GM21825 (cell line): ENCODE data around the gene CNTNAP2.
"Not testable (repeated sequence)": the region's sequence is repeated elsewhere in the genome, so short reads cannot be mapped to it uniquely, and the experiment has no call there.

Experiments
- ATAC-seq: cut with Tn5 transposase; IDR thresholded peaks from one replicate; pipeline ENCODE4 v1.9.1; 2021; ENCODE audit warnings: mild to moderate bottlenecking, moderate library complexity; ENCODE audit not compliant: unreplicated experiment

The CNTNAP2 gene

GRCh38 chr7:148031811-148032210, 1915.2 kb downstream of the CNTNAP2 start:
- no peak for ATAC-seq

GRCh38 chr7:148035950-148036349, 1919.3 kb downstream of the CNTNAP2 start:
- ATAC-seq, result no peak

DNA sequence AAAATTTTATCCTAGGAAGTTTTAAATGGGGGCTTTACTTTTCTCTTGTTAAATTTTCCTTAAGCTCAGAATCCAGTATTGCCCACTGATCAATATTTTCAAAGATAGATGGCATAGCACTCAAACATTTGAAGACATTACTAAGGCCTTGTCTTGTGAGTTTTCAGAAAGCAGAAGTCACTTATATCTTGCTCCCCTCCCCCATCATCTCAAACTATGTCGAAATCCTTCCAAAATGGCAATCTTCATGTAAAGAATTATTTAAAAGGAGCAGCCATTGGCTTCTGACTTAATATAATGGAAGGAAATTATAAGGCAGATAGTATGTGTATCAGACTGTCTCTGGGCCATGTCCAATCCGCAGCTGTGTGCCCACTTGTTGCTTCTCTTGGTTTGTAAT, 1920.4 kb downstream of the CNTNAP2 start:
- ATAC-seq, result no peak

- ATAC-seq, result no peak
Measured at GRCh38 chr7:148041156-148041555, 1924.6 kb downstream of the CNTNAP2 start.

DNA sequence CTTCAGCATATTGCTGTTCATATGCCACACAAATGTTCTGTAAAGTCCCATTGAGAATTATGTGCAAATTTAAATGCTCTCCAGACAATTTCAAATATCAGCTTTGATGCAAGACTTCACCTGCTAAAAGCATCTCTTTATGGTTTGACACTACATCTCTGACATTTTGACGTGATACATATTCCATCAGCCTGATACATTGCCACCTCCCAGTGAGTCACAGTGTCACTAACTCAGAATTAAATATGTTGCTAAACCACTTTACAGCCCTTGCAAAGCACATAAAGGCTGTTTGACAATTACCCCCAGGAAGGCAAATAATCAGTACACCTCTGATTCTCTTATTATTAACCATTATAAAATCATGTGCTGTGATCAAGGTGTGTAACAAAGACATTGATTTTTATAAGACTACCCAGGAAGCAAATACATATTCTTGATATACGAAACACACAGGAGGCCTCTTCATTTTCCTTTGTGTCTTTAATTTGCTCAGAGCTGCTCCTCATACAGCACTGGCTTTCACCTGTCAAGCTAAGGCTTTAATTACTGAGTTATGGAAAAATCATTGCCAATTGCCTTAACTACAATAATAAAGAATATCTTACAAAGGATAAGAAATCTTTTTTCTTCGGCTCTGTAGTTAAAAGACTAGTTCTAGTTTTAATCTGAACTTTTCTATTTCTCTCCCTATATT, 1926.5 kb downstream of the CNTNAP2 start:
- ATAC-seq, result no peak

DNA sequence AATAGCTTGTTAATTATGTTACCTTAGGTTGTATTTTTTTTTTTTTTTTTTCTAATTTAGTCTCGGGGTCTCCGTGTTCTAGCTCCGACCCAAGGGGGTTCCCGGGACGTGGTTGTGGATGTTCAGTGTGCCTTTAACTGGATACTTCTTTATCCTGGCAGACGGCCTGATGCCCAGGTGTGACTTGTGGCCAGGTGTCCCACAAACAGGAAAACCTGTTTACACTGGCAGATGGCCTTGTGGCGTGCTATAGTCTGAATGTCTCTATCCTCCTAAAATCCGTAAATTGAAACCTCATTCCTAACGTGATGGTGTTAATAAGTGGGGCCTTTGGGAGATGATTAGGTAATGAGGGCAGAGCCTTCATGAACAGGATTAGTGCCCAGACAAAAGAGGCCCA, 1927.6 kb downstream of the CNTNAP2 start:
- no peak for ATAC-seq

DNA sequence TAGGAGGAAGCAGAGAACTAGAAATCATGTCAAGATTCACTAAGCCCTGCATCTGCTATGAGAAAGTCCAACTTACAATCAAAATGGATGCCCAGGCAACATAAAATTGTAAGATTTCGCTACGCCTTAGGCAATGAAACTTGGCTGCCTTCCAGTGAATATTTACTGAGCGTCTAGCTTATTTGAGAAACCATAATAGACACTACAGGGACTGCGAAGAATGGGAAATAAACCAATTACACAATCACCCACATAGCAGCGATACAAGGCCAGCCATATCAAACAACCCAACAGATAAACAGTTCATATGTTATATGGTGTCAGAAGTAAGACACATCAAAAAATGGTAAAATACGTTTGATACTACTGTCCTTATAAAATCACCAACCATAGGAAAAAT, 1928.9 kb downstream of the CNTNAP2 start:
- no peak for ATAC-seq

DNA sequence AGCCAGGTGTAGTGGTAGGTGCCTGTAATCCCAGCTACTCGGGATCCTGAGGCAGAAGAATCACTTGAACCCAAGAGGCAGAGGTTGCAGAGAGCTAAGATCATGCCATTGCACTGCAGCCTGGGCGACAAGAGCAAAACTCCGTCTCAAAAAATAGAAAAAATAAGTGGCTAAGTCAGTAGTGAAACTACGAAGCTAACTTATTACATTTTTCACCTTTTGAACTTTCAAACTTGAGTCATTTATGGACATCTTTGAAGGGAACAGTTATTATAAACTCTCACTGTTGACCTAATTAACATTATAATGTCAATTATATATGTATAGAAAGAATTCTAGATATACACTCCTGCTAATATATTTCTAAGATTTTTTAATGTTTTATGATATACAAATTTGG, 1932.5 kb downstream of the CNTNAP2 start:
- ATAC-seq, result no peak

GRCh38 chr7:148050492-148051158, 1934.0 kb downstream of the CNTNAP2 start:
- no peak for ATAC-seq

GRCh38 chr7:148056406-148056805, 1939.8 kb downstream of the CNTNAP2 start:
- ATAC-seq, result no peak

DNA sequence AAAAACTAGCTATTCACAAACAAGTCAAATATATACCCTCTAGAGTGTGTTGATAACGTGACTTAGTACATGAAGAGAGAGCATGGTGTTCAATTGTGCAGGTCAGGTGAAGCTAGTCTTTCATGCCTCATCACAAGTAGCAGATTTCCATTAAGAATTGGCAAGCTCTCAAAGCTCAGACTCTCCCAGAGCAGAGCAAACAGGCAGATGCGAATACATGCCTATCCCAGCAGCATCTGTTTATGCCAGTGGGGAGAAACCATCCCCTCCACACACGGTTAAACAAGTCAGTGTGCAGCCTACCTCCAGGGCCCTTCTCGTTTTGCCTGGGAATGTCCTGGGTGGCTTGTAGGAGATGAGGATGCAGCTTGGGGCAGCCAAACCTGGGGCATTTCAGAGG, 1941.5 kb downstream of the CNTNAP2 start:
- no peak for ATAC-seq

GRCh38 chr7:148058753-148059152, 1942.2 kb downstream of the CNTNAP2 start:
- no peak for ATAC-seq

- ATAC-seq, result peak; percentile 91
Measured at GRCh38 chr7:148060724-148061123, 1944.1 kb downstream of the CNTNAP2 start.

GRCh38 chr7:148078111-148078510, 1961.5 kb downstream of the CNTNAP2 start:
- not testable (repeated sequence) for ATAC-seq

DNA sequence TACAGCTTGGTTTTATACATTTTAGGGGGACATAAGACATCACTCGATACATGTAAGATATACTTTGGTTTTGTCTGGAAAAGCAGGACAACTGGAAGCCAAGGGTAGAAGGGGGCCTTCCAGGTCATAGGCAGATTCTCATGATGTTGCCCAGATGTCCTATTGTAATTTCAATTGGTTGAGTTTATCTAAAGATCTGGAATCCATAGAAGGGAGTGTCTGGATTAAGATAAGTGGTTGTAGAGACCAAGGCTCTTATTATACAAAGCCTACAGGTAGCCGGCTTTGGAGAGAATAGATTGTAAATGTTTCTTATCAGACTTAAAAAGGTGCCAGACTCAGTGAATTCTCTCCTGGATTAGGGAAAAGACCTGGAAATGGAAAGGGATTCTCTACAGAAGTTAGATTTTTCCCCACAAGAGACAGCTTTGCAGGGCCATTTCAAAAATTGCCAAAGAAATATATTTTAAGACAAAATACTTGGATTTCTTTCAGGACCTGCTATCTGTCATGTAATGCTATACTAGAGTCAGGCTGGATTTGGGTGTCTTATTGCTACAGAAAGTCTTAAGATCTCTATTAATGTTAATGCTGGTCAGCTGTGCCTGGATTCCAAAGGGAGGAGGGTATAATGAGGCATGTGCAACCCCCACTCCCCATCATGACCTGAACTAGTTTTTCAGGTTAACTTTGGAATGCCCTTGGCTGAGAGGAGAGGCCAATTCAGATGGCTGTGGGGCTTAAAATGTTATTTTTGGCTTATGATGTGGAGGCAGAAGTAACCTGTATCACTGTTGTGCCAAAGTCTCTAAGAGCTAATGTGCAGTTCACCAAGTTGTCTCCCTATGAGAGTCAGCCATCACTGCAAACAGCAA, 1962.8 kb downstream of the CNTNAP2 start:
- ATAC-seq, result no peak

DNA sequence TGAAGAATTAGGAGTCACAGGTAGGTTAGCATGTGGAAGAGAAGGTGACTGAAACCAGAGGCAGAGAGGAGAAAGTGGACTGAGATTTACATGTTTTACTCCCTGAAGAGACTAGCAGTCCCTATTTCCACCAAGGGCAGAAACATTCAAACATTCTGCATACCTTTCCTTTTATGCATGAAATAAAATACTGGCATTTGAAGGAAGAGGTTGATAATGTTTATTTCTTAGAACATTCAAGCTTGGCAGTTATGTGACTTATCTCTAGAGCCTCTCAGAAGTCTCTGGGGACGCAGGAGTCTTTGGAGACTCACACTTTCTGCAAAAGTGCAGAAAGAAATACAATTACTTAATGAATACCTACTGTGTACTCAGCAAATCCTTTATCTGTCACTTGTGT, 1966.8 kb downstream of the CNTNAP2 start:
- no peak for ATAC-seq

DNA sequence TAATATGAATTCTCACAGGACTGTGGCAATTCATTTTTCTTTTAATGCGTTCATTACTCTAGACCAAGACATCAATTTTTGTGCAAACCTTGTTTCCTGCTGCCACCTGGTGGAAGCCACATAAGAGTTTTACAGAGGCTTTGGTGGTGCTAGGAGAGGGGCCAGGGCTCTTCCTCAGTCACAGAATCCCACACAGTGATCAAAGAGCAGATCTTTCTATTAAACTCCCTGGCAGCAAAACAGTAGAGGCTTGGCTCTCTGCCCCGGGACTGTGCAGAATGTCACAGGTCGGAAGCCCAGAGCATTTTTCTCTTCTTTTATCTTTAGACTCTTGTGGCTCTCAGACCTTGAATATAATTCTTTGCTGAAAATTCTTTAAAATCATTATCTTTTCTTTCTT, 1967.5 kb downstream of the CNTNAP2 start:
- ATAC-seq, result no peak

GRCh38 chr7:148091882-148092281, 1975.3 kb downstream of the CNTNAP2 start:
- ATAC-seq, result no peak

- ATAC-seq, result no peak
Measured at GRCh38 chr7:148093375-148094166, 1977.0 kb downstream of the CNTNAP2 start.

DNA sequence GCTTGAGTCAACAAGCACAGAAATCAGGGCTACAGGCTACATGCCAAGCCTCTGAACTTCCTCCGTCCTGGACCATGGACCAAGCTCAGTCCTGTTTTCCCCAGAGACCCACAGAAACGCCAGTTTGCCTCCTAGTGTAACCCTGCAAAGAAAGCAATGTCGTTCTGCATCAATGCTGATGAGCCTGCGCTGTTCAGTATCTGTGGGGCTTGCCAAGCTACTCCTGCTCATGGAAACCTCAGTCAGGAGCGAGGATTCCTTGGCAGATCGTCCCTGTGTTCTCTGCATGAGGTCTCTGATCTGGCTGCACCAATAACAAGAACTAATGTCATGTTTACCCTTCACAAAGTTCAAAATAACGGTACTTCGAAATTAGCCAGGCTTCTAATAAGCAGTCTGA, 1978.5 kb downstream of the CNTNAP2 start:
- no peak for ATAC-seq

- ATAC-seq, result no peak
Measured at GRCh38 chr7:148104136-148104716, 1987.6 kb downstream of the CNTNAP2 start.
